Osteoblast (primary cell): ENCODE measurements around the gene NUDT4. TPM values are rescaled to one million over a fixed set of nuclear protein-coding genes. Genes with fewer than 3 reads are reported as not detected.

Experiments used
- DNase-seq: peaks from one replicate; pipeline ENCODE4 v3.0.0; 2011; ENCODE audit warnings: low spot score, mixed read lengths; ENCODE audit not compliant: insufficient read length; ENCODE audit errors: missing footprints
- H2AFZ ChIP-seq: 2 replicates; pipeline ENCODE4 v1.6.0; 2011; ENCODE audit warnings: mild to moderate bottlenecking, low read length
- H3K27ac ChIP-seq: 2 replicates; pipeline ENCODE4 v1.5.1; 2011; ENCODE audit warnings: mild to moderate bottlenecking, low read depth, low read length, moderate library complexity
- H3K27me3 ChIP-seq: 2 replicates; pipeline ENCODE4 v1.6.0; 2012; ENCODE audit warnings: mild to moderate bottlenecking, control low read depth, inconsistent platforms, low read length, moderate library complexity; ENCODE audit not compliant: insufficient read depth
- H3K36me3 ChIP-seq: 2 replicates; pipeline ENCODE4 v1.5.1; 2011; ENCODE audit warnings: mild to moderate bottlenecking, low read length, control low read depth, moderate library complexity; ENCODE audit not compliant: insufficient read depth
- H3K4me1 ChIP-seq: 2 replicates; pipeline ENCODE4 v1.5.1; 2011; ENCODE audit warnings: mild to moderate bottlenecking, low read length, control low read depth, moderate library complexity; ENCODE audit not compliant: insufficient read depth
- H3K4me2 ChIP-seq: 2 replicates; pipeline ENCODE4 v1.6.0; 2011; ENCODE audit warnings: mild to moderate bottlenecking, low read length; ENCODE audit not compliant: insufficient read depth
- H3K4me3 ChIP-seq: fragments of 200-600 bp; sonication (generic); 3 replicates; pipeline ENCODE4 v1.5.1; 2012; ENCODE audit warnings: mild to moderate bottlenecking, low read length, inconsistent platforms; ENCODE audit not compliant: insufficient read depth
- H3K79me2 ChIP-seq: 2 replicates; pipeline ENCODE4 v1.6.0; 2012; ENCODE audit warnings: mild to moderate bottlenecking, low read length, control low read depth, inconsistent platforms; ENCODE audit not compliant: insufficient read depth
- H3K9me3 ChIP-seq: 2 replicates; pipeline ENCODE4 v1.5.1; 2011; ENCODE audit warnings: low read depth, low read length, control low read depth
- H4K20me1 ChIP-seq: 2 replicates; pipeline ENCODE4 v1.6.0; 2012; ENCODE audit warnings: mild to moderate bottlenecking, low read length, control low read depth; ENCODE audit not compliant: insufficient read depth
- total RNA-seq: library from RNA; depleted of rRNA; stranded (reverse); fragments of >200 nt; gene quantifications from 2 replicates; pipeline ENCODE4 v1.2.3, GENCODE V29; 2012
- TF ChIP-seq, protein P1 (sequence below): IDR thresholded peaks from 2 replicates; pipeline ENCODE4 v1.5.1; 2011; ENCODE audit warnings: mild to moderate bottlenecking, low read depth, low read length, moderate library complexity; ENCODE audit errors: extremely low read depth

The NUDT4 gene
- total RNA-seq, 1 donor, result 145 TPM

DNA sequence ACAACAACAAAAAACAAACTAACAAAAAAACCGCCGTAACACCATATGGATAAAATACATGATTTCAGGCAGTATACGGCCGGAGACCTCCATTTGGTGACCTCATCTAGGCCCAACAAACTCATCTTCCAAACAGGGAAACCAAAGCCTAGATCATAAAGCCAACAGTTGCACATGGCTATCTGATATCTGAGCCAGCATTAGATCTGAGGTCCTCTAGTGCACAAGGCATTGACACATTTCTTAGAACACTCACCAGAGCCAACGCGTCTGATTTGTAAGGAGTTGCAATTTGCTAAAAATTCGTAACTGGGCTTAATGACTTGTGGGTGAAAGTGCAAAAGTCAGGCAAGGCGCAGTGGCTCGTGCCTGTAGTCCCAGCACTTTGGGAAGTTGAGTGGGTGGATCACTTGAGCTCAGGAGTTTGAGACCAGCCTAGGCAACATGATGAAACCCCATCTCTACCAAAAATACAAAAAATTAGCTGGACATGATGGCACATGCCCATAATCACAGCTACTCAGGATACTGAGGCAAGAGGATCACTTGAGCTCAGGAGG, 42.0 kb upstream of the NUDT4 start:
- TF ChIP-seq, protein P1, sequence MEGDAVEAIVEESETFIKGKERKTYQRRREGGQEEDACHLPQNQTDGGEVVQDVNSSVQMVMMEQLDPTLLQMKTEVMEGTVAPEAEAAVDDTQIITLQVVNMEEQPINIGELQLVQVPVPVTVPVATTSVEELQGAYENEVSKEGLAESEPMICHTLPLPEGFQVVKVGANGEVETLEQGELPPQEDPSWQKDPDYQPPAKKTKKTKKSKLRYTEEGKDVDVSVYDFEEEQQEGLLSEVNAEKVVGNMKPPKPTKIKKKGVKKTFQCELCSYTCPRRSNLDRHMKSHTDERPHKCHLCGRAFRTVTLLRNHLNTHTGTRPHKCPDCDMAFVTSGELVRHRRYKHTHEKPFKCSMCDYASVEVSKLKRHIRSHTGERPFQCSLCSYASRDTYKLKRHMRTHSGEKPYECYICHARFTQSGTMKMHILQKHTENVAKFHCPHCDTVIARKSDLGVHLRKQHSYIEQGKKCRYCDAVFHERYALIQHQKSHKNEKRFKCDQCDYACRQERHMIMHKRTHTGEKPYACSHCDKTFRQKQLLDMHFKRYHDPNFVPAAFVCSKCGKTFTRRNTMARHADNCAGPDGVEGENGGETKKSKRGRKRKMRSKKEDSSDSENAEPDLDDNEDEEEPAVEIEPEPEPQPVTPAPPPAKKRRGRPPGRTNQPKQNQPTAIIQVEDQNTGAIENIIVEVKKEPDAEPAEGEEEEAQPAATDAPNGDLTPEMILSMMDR, result no peak
- Histone ChIP-seq H3K4me2 (peak overlapping the region; percentile 30), H3K27me3 (no peaks in the 10 kb centered on the region), H3K36me3 (no peaks in the 10 kb centered on the region), H3K4me1 (peaks cover 4% of the 10 kb centered on the region), H3K4me3 (no peak overlapping the region), H3K79me2 (no peaks in the 10 kb centered on the region), H3K27ac (no peak overlapping the region), H3K9me3 (no peaks in the 10 kb centered on the region), H2AFZ (no peak overlapping the region), H4K20me1 (no peaks in the 10 kb centered on the region)
- DNase-seq, result no peak

- H3K36me3 ChIP-seq, result no peaks in the 10 kb centered on the region
- H3K27me3 ChIP-seq, result no peaks in the 10 kb centered on the region
- no peak overlapping the region for H3K4me3 ChIP-seq
- H4K20me1 ChIP-seq, result no peaks in the 10 kb centered on the region
- no peak overlapping the region for H3K27ac ChIP-seq
- H2AFZ ChIP-seq, result peak overlapping the region; percentile 10
- TF ChIP-seq, protein P1, result no peak
- peak overlapping the region; percentile 30 for H3K4me2 ChIP-seq
- H3K4me1 ChIP-seq, result peaks cover 4% of the 10 kb centered on the region
- no peaks in the 10 kb centered on the region for H3K9me3 ChIP-seq
- peak; percentile 37 for DNase-seq
- H3K79me2 ChIP-seq, result no peaks in the 10 kb centered on the region
Measured at GRCh38 chr12:93336291-93336741, 41.4 kb upstream of the NUDT4 start.

DNA sequence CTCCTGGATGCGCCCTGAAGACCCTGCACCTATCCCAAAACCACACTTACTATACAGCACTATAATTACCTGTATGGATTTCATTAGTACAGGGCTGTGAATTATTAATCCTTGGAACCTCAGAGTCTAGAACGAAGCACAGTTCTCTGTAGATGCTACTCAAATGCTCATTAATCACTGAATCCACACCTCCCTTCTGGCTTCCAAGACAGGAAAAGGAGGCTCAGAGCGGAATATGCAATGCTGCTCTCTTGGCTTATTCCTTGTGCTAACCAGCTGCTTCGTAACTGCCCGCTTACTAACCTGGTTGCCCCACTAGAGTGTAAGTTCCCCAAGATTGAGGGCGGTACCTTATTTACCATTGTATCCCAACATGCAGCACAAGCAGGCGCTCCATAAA, 39.1 kb upstream of the NUDT4 start:
- no peak for DNase-seq
- Histone ChIP-seq H2AFZ (no peak overlapping the region), H4K20me1 (no peaks in the 10 kb centered on the region), H3K4me3 (no peak overlapping the region), H3K27me3 (no peaks in the 10 kb centered on the region), H3K27ac (no peak overlapping the region), H3K4me1 (peaks cover 4% of the 10 kb centered on the region), H3K9me3 (no peaks in the 10 kb centered on the region), H3K36me3 (no peaks in the 10 kb centered on the region), H3K4me2 (no peak overlapping the region), H3K79me2 (no peaks in the 10 kb centered on the region)
- TF ChIP-seq, protein P1, result no peak

GRCh38 chr12:93339695-93340094, 38.0 kb upstream of the NUDT4 start:
- no peak overlapping the region for H3K27ac ChIP-seq
- no peak overlapping the region for H3K4me2 ChIP-seq
- H3K4me3 ChIP-seq, result no peak overlapping the region
- no peaks in the 10 kb centered on the region for H3K79me2 ChIP-seq
- no peak for DNase-seq
- no peaks in the 10 kb centered on the region for H3K27me3 ChIP-seq
- H3K36me3 ChIP-seq, result no peaks in the 10 kb centered on the region
- peaks cover 4% of the 10 kb centered on the region for H3K4me1 ChIP-seq
- TF ChIP-seq, protein P1, result no peak
- H3K9me3 ChIP-seq, result no peaks in the 10 kb centered on the region
- H4K20me1 ChIP-seq, result no peaks in the 10 kb centered on the region
- H2AFZ ChIP-seq, result no peak overlapping the region
